ENCODE data around the gene A4GNT. TPM values are rescaled to one million over a fixed set of nuclear protein-coding genes. Genes with fewer than 3 reads are reported as not detected.
"Not testable (repeated sequence)": the region's sequence is repeated elsewhere in the genome, so short reads cannot be mapped to it uniquely, and the experiment has no call there.

The A4GNT gene
- total and polyA plus RNA-seq, 2 donors (not counting 1 experiment from before 2014, with no cell fraction given) = not detected

DNA sequence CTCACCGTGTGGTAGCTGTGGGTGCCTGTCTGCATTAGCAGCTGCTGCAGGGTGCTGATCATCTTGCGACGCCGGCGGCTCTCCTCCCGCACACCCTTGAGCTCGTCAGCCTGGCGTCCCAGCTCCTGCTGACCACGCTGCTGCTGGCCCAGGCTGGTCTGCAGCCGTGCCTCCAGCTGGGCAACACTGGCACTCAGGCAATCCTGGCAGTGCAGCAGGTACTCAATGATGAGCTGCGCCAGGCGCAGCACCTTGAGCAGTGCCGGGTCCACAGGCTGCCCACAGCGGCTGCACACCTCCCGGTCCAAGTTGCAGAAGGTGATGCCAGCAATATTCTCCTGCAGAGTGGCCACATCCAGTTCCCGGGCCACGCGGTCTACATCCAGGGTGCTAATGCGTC lies 28.7 kb downstream of the A4GNT start:
- Mint-ChIP-seq H3K27ac (no peak overlapping the region), H3K4me3 (no peak overlapping the region), H3K9me3 (ENCODE audit: insufficient read depth) (no peaks in the 10 kb centered on the region), H3K27me3 (peaks cover 11% of the 10 kb centered on the region), H3K4me1 (no peaks in the 10 kb centered on the region)
- H3K9me3 ChIP-seq (ENCODE audit: control extremely low read depth in 1 of 3, control insufficient read depth in 2 of 3, insufficient read depth in 1 of 3, low read length in 2 of 3) = no peaks in the 10 kb centered on the region
- H2AFZ ChIP-seq (ENCODE audit: insufficient read depth, low read depth, low read length, poor library complexity, severe bottlenecking) = no peak overlapping the region
- no peaks in the 10 kb centered on the region for H3K36me3 ChIP-seq (replicated peaks in 1 of 2; ENCODE audit: control extremely low read depth in 1 of 2, control insufficient read depth in 1 of 2, extremely low read depth in 1 of 2, insufficient read depth in 2 of 2, low read length in 1 of 2)
- ATAC-seq (ENCODE audit: low read depth) (no peak), DNase-seq (no peak)
- POLR2A ChIA-PET = no interaction called here
- no peaks in the 10 kb centered on the region for H3K79me2 ChIP-seq (ENCODE audit: control insufficient read depth, insufficient read depth, low read length)
- no peak overlapping the region for H3K27ac ChIP-seq (ENCODE audit: low read length in 2 of 2)
- no peak overlapping the region for H3K4me3 ChIP-seq (ENCODE audit: control extremely low read depth in 1 of 5, extremely low read depth in 1 of 5, insufficient read depth in 1 of 5, low read depth in 2 of 5, low read length in 4 of 5)
- no peak overlapping the region for H3K4me2 ChIP-seq (replicated peaks; ENCODE audit: low read depth, low read length, poor library complexity, severe bottlenecking)
- no peaks in the 10 kb centered on the region for H4K20me1 ChIP-seq (ENCODE audit: control insufficient read depth, insufficient read depth, low read length, poor library complexity, severe bottlenecking)
- H3K4me1 ChIP-seq (ENCODE audit: control insufficient read depth in 2 of 2, insufficient read depth in 2 of 2, low read length in 2 of 2) = no peaks in the 10 kb centered on the region
- TF ChIP-seq, protein P1, sequence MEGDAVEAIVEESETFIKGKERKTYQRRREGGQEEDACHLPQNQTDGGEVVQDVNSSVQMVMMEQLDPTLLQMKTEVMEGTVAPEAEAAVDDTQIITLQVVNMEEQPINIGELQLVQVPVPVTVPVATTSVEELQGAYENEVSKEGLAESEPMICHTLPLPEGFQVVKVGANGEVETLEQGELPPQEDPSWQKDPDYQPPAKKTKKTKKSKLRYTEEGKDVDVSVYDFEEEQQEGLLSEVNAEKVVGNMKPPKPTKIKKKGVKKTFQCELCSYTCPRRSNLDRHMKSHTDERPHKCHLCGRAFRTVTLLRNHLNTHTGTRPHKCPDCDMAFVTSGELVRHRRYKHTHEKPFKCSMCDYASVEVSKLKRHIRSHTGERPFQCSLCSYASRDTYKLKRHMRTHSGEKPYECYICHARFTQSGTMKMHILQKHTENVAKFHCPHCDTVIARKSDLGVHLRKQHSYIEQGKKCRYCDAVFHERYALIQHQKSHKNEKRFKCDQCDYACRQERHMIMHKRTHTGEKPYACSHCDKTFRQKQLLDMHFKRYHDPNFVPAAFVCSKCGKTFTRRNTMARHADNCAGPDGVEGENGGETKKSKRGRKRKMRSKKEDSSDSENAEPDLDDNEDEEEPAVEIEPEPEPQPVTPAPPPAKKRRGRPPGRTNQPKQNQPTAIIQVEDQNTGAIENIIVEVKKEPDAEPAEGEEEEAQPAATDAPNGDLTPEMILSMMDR (IDR thresholded peaks at IDR 0.05) = no peak
- no peak for TF ChIP-seq EZH2 (IDR thresholded peaks at IDR 0.05; ENCODE audit: borderline replicate concordance, insufficient read depth, low read depth, low read length, poor library complexity, severe bottlenecking)
- CTCF ChIA-PET = interaction anchor here (1.3 kb wide), 1 partner anchor 14 kb away, joined by 4 read pairs; no protein-coding TSS in a partner anchor
- 96% methylated on average over 19 of the region's 19 CpGs for WGBS (ENCODE audit: insufficient coverage)
- intact Hi-C loops (cut with micrococcal nuclease) = no loop called here
- H3K27me3 ChIP-seq (replicated peaks in 1 of 4; ENCODE audit: control extremely low read depth in 1 of 4, control insufficient read depth in 3 of 4, insufficient read depth in 4 of 4, low read length in 3 of 4) = no peaks in the 10 kb centered on the region
- no peak overlapping the region for H3K9ac ChIP-seq (ENCODE audit: low read length)

DNA sequence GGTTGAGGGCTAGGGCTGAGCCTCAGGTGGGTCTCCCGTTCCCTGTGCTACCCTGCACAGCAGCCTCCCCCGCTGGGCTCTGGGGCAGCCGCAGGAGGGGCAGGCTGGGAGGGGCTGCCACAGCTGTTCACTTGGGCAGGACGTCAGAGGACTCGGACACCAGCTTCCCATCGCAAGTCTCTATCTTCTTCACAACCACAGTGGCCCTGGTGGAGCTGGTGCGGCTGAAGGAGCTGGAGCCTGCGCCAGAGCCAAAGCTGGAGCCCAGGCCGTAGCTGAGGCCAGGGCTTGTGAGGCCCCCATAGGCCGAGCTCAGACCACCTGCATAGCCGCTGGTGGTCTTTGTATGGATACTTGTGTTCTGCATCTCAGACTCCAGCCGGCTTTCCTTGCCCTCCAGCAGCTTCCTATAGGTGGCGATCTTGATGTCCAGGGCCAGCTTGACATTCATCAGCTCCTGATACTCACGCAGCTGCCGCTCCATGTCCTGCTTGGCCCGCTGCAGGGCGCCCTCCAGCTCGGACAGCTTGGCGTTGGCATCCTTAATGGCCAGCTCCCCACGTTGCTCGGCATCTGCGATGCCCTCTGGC lies 30.7 kb downstream of the A4GNT start:
- CTCF ChIA-PET = interaction anchor here (0.6 kb wide), 1 partner anchor 49 kb away, joined by 3 read pairs; no protein-coding TSS in a partner anchor
- H3K36me3 ChIP-seq (replicated peaks in 1 of 2; ENCODE audit: control extremely low read depth in 1 of 2, control insufficient read depth in 1 of 2, extremely low read depth in 1 of 2, insufficient read depth in 2 of 2, low read length in 1 of 2); H3K27me3 ChIP-seq (replicated peaks in 1 of 4; ENCODE audit: control extremely low read depth in 1 of 4, control insufficient read depth in 3 of 4, insufficient read depth in 4 of 4, low read length in 3 of 4); H3K27me3 Mint-ChIP-seq; DNase-seq; H3K4me1 ChIP-seq (ENCODE audit: control insufficient read depth in 2 of 2, insufficient read depth in 2 of 2, low read length in 2 of 2); H3K27ac ChIP-seq (ENCODE audit: low read length in 2 of 2); intact Hi-C loops (cut with micrococcal nuclease); H3K9me3 ChIP-seq (ENCODE audit: control extremely low read depth in 1 of 3, control insufficient read depth in 2 of 3, insufficient read depth in 1 of 3, low read length in 2 of 3); H3K79me2 ChIP-seq (ENCODE audit: control insufficient read depth, insufficient read depth, low read length); H2AFZ ChIP-seq (ENCODE audit: insufficient read depth, low read depth, low read length, poor library complexity, severe bottlenecking); H3K4me2 ChIP-seq (replicated peaks; ENCODE audit: low read depth, low read length, poor library complexity, severe bottlenecking); ATAC-seq (ENCODE audit: low read depth); H3K9ac ChIP-seq (ENCODE audit: low read length); H3K27ac Mint-ChIP-seq; H3K9me3 Mint-ChIP-seq (ENCODE audit: insufficient read depth); H3K4me1 Mint-ChIP-seq; H3K4me3 ChIP-seq (ENCODE audit: control extremely low read depth in 1 of 5, extremely low read depth in 1 of 5, insufficient read depth in 1 of 5, low read depth in 2 of 5, low read length in 4 of 5); H4K20me1 ChIP-seq (ENCODE audit: control insufficient read depth, insufficient read depth, low read length, poor library complexity, severe bottlenecking); POLR2A ChIA-PET; H3K4me3 Mint-ChIP-seq: not testable (repeated sequence)
- 89% methylated on average over 18 of the region's 22 CpGs for WGBS (ENCODE audit: insufficient coverage)
